Measurements from ENCODE around the gene PRDM13. TPM values are rescaled to one million over a fixed set of nuclear protein-coding genes. Genes with fewer than 3 reads are reported as not detected.

PRDM13 gene
- polyA plus RNA-seq, 3 donors: not detected

- no peak for DNase-seq (ENCODE audit: extremely low read depth in 1 of 11, low read depth in 9 of 11, low spot score in 4 of 11)
Observed at GRCh38 chr6:99602520-99603420, 3.9 kb upstream of the PRDM13 start.

GRCh38 chr6:99603421-99604165 is 3.0 kb upstream of the PRDM13 start:
- no peak for DNase-seq (ENCODE audit: extremely low read depth in 1 of 11, low read depth in 9 of 11, low spot score in 4 of 11)

- DNase-seq (ENCODE audit: extremely low read depth in 1 of 11, low read depth in 9 of 11, low spot score in 4 of 11): no peak
Observed at GRCh38 chr6:99604166-99605073, 2.2 kb upstream of the PRDM13 start.

- no peak for DNase-seq (ENCODE audit: extremely low read depth in 1 of 11, low read depth in 9 of 11, low spot score in 4 of 11)
Observed at GRCh38 chr6:99605074-99605734, 1.4 kb upstream of the PRDM13 start.

GRCh38 chr6:99605911-99606655 is 550 bp upstream of the PRDM13 start:
- DNase-seq (ENCODE audit: extremely low read depth in 1 of 11, low read depth in 9 of 11, low spot score in 4 of 11): no peak

- DNase-seq (ENCODE audit: extremely low read depth in 1 of 11, low read depth in 9 of 11, low spot score in 4 of 11): no peak
Observed at GRCh38 chr6:99607416-99608036, 893 bp downstream of the PRDM13 start.

GRCh38 chr6:99608059-99608885 is 1.6 kb downstream of the PRDM13 start:
- no peak for DNase-seq (ENCODE audit: extremely low read depth in 1 of 11, low read depth in 9 of 11, low spot score in 4 of 11)

GRCh38 chr6:99608886-99609482 is 2.4 kb downstream of the PRDM13 start:
- DNase-seq (ENCODE audit: extremely low read depth in 1 of 11, low read depth in 9 of 11, low spot score in 4 of 11): no peak

- DNase-seq (ENCODE audit: extremely low read depth in 1 of 11, low read depth in 9 of 11, low spot score in 4 of 11): no peak
Observed at GRCh38 chr6:99609905-99610489, 3.4 kb downstream of the PRDM13 start.

GRCh38 chr6:99611148-99611547 is 4.5 kb downstream of the PRDM13 start:
- no peak for DNase-seq (ENCODE audit: extremely low read depth in 1 of 11, low read depth in 9 of 11, low spot score in 4 of 11)

- no peak for DNase-seq (ENCODE audit: extremely low read depth in 1 of 11, low read depth in 9 of 11, low spot score in 4 of 11)
Observed at GRCh38 chr6:99612551-99613408, 6.1 kb downstream of the PRDM13 start.

GRCh38 chr6:99613409-99613704 is 6.7 kb downstream of the PRDM13 start:
- no peak for DNase-seq (ENCODE audit: extremely low read depth in 1 of 11, low read depth in 9 of 11, low spot score in 4 of 11)

GRCh38 chr6:99613705-99614429 is 7.2 kb downstream of the PRDM13 start:
- DNase-seq (ENCODE audit: extremely low read depth in 1 of 11, low read depth in 9 of 11, low spot score in 4 of 11): no peak

- no peak for DNase-seq (ENCODE audit: extremely low read depth in 1 of 11, low read depth in 9 of 11, low spot score in 4 of 11)
Observed at GRCh38 chr6:99614430-99615186, 8.0 kb downstream of the PRDM13 start.
